ENCODE results near the gene IL1RL2.
A peak's percentile ranks its signal among the peaks of the same experiment; 100 is the strongest.

Gene IL1RL2

DNA sequence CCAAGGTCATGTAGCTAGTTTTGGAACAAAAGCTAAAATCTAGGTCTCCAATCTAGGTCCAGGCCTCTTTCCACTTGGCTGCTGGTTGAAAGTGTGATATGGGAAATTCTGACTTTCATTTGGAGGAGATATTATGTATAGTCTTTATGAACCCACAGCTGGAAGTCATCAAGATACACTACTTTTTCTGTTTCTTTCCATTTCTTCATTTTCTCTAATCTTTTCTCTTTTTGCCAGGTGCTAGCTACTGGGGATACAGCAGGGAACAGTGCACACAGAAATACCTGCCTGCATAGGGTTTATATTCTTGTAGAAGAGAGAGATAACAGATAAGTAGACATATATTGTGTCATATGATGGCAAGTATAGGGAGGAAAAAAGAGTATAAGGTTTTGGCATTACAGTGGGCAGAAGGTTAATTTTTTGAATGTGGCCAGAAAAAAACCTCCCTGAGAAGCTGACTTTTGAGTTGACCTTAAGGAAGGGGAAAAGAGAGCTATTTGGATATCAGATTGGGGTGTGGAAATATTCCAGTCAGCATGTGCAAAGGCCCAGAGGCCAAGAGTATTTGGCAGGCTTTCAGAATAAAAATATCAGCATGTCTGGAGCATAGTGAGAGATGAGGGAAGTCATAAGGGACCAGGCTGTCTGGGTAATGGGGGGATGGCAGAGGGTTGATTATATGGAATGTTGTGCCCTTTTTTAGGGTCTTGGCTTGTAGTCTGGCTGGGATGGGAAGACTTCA is 28.6 kb upstream of the IL1RL2 start:
- DNase-seq: no peak

- DNase-seq: peak; percentile 38
Observed at GRCh38 chr2:102159295-102159694, 27.5 kb upstream of the IL1RL2 start.

DNA sequence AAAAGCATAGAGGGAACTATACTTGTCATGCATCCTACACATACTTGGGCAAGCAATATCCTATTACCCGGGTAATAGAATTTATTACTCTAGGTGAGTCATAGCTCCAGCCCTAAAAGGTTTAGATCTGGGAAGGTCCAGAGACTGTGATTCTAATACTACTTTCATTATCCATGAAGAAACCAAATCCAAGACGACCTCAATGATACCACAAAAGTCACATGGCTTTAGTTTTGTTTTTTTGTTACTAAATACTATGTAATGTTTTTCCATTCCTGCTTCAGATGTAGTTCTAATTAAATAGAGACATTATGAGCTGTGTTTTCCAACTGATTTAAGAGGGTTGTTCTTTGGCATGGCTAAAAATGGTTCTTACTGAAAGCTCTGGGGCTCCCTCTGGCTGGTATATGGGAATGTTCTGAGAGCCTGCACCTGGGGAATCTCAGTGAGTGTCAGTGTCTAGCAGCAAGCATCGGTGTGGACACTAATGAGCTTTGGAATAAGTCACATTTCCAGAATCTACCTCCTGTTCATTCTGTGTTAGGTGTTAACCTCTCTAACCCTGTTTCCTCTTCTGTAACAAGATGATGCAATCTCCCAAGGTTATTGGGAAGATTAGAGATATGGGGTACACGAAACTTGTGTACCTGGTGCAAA is 20.5 kb upstream of the IL1RL2 start:
- peak; percentile 66 for DNase-seq

DNA sequence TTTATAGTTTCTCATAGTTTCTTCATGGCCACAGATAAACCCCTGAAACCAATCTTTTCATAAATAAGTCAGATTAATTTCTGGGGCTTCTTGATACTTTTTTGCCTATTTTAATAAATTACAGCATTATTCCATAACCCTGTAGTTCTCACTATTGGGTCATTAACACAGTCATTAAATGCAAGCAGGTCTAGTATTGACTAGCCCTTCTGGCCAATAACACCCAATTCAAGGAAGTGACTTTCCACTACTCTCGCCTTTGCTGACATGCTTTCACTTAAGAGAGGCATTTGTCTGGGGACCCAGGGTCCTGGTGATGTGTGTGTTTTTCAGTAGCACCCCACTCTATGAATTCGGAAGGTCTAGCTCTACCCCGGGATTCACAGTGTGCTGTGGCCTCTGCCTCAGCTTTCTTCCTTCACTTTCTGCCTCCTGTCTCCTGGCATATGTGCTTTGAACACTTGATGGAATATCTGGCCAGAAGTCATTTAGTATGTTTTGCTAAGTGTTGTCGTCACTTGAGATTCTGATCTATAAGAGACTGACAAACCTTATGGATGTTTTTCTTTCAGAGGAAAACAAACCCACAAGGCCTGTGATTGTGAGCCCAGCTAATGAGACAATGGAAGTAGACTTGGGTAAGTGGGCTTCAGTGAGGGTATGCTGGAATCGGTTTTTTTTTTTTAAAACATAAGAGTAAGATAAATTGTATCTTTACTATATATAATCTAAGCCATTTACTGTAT is 18.6 kb upstream of the IL1RL2 start:
- DNase-seq: no peak

DNA sequence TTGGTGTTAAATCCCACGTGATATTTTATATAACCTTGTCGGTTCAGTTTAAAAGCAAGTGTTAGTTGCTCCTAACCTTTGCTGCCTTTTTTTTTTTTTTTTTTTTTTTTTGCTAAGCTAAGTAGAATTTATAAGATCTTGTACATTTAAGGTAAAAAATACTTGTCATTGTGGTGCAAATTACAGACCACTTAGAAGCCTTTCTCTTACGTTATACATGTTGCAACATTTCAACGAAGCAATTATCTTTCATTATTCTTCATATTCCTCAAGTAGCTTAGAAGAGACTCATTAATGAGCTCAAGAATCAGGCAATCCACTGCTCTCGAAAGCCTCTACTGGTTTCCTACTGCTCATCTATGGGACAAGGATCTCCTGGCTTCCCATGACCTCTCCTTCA is 14.9 kb upstream of the IL1RL2 start:
- DNase-seq: no peak

- DNase-seq: no peak
Observed at GRCh38 chr2:102172745-102173144, 14.1 kb upstream of the IL1RL2 start.

GRCh38 chr2:102176172-102176571 is 10.7 kb upstream of the IL1RL2 start:
- no peak for DNase-seq

DNA sequence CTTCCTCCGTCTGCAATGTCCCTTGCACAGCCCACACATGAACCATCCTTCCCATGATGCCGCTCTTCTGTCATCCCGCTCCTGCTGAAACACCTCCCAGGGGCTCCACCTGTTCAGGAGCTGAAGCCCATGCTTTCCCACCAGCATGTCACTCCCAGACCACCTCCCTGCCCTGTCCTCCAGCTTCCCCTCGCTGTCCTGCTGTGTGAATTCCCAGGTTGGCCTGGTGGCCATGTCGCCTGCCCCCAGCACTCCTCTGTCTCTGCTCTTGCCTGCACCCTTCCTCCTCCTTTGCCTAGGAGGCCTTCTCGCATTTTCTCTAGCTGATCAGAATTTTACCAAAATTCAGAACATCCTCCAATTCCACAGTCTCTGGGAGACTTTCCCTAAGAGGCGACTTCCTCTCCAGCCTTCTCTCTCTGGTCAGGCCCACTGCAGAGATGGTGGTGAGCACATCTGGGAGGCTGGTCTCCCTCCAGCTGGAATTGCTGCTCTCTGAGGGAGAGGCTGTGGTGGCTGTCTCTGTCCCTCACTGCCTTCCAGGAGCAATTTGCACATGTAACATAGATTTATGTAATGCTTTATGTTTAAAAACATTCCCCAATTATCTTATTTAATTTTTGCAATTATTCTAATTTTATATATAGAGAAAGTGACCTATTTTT is 8.9 kb upstream of the IL1RL2 start:
- no peak for DNase-seq

GRCh38 chr2:102179061-102179460 is 7.8 kb upstream of the IL1RL2 start:
- DNase-seq: no peak

DNA sequence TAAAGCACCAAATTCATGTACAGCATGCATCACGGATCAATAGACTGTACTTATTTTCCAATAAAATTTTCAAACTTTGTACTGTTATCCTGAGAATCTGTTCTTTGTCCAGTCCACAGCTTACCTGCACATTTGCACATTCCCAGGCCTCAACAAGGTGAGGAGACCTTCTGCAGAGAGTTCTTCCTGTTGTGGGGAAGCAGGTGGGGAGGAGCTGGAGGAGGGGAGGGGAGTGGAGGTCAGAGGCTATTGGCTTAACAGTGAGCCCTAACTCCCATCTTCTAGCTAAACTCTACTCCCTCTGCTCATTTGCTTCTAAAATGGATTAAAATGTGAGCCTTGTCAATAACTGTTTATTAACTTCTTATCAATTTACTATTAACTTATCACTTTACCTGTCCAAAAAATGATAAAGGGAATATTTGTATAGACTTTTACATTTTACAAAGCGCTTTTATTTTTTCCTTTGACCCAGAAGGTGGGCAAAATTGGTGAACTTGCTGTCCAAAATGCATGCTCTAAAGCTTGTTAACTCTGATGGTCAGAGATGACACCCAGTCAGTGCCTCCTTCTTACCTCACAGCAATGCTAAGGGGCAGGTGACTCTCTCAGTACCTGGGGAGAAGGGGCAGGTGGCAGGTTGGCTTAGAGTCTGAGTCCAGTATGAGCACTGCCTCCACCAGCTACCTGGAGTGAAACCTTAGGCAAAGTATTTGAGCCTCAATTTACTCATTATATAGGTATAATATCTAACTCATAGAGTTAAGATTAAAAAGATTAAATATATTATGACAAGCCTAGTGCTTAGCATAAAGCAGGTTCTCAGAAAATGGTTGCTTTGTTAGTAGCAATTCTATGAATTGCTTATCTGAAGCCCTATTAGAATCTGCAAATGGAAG is 6.8 kb upstream of the IL1RL2 start:
- no peak for DNase-seq

DNA sequence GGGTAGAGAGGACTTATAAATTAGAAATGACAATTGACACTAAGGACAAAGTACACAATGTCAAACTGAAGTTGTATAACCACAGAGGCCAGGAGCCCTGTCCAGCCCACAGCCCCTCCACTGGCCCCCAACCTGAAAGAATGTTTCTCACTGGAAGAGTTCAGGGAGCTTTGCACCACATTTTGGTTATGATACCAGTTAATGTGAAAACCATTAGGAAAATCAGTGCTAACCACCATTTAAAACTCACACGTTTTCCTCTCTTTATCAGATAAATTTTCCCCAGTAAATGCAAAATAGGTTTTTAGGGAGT is 6.2 kb upstream of the IL1RL2 start:
- no peak for DNase-seq

- no peak for DNase-seq
Observed at GRCh38 chr2:102181376-102181775, 5.4 kb upstream of the IL1RL2 start.

DNA sequence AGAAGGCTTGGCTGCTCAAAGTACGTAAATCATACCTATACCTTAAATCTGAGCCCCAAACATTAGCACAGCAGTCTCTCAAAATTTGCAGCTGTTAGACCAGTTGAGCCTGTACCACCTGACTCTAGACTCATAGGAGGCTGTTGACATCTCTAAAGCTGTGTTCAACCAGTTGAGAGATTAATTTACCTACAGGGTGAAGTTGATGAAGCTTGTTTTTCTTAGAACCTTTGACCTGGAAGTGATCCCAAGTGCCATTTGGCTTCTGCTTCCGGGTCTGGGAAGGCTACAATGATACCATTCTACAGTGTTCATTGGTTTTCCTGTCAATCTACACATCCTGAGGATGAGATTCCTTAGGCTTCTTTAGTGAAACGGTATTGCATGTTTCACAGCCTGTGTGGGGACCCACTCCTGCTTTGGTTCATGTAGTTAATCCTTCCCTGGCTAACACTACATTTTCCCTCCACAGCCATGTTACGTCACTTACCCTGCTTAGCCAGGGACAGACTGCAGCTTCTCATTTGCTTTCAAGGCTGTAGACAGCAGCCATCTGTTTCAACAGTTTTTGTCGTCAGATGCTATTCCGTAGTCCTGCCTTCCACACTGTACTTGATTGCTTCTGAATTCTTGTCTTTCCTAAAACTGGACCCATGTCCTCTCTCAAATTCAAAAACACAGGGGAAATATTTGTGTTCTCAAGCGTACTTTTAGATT is 4.7 kb upstream of the IL1RL2 start:
- no peak for DNase-seq

GRCh38 chr2:102184018-102184417 is 2.8 kb upstream of the IL1RL2 start:
- DNase-seq: no peak

GRCh38 chr2:102184568-102184967 is 2.3 kb upstream of the IL1RL2 start:
- DNase-seq: peak; percentile 29

GRCh38 chr2:102185347-102185746 is 1.5 kb upstream of the IL1RL2 start:
- DNase-seq: no peak

DNA sequence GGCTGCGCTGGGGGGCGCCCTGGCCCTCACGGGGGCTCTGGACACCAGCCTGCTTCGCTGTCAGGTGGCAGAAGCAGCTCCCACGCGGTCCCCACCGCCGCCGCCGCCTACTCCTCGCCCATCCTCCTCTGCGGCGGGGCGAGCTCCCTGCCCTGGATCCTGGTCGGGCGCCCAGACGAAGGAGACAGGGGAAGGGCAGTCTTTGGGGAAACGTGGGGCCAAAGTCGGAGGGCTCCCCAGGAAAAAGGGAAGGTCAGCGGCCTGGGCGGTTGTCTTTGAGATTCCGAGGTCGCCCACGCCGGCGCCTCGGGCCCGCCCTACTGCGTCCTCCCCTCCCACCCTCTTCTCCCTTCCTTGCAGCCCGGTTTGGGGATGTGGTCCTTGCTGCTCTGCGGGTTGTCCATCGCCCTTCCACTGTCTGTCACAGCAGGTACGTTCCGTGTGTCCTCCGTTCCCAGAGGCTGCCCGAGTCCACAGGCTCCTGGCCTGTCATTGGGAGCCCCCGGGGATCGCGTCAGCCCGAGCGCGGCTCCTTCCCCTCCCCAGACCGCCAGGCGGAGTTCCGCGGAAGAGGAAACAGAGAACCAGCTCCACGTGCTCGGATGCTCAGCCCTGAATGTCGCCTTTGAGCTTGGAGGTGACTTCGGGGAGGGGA is 800 bp downstream of the IL1RL2 start:
- peak; percentile 57 for DNase-seq

GRCh38 chr2:102190430-102191107 is 3.7 kb downstream of the IL1RL2 start:
- no peak for DNase-seq

DNA sequence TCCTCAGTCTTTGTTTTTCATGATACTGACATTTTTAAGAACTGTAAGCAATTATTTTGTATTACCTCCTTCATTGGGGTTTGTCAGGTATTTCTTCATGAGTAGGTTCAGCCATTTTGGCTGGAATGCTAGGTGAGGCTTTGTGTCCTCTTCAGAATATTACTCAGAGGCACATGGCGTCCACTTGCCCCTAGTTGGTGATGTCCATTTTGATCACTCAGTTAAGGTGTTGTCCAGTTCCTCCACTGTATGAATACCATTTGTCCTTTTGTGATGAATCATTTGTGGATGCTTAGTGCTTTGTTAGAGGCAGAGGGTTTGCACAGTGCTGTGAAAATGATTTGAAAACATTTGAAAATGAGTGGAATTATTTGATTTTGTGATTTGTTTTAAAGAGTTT is 4.7 kb downstream of the IL1RL2 start:
- DNase-seq: no peak

DNA sequence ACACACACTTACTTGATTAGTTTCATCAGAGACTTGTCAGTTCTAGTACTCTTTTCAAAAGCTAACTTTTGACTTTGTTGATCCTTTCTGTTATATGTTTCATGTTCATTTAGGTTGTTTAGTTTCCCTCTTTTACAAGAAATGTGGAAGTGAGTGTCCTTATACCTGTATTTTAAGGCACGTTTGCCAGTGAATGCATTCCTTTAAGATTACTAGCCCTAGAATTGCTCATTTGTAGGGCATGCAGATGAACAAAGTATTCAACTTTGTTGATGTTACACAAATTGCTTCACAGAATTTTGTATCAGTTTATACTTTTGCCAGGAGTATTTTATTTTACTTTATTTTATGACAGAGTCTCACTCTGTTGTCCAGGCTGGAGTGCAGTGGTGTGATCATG is 6.3 kb downstream of the IL1RL2 start:
- no peak for DNase-seq

Measured in fibroblast of skin of scalp (primary cell).